PC-3 (cell line): ENCODE data around the gene ATP5ME. TPM values are rescaled to one million over a fixed set of nuclear protein-coding genes. Genes with fewer than 3 reads are reported as not detected.

Experiments
- ATAC-seq: fragments of 200-7000 bp; cut with Tn5 transposase; 2 replicates; pipeline ENCODE4 v1.9.1; 2020; ENCODE audit warnings: mild to moderate bottlenecking, moderate library complexity
- BruUV-seq: library from RNA; stranded (reverse); fragments of 400-500 nt; replicated peaks from 2 replicates; lab custom pipeline; 2021; lab: Mats Ljungman, UMichigan
- CTCF ChIA-PET: fragments of 300-600 bp; sonication (Branson Sonifier 250); formaldehyde crosslinking; loops from one replicate; lab custom pipeline; 2022; ENCODE audit warnings: antibody characterized with exemption; lab: Charles Lee
- POLR2A ChIA-PET: fragments of 300-600 bp; sonication (Branson Sonifier 250); formaldehyde crosslinking; loops from one replicate; lab custom pipeline; 2022; ENCODE audit warnings: antibody characterized with exemption; ENCODE audit not compliant: unreplicated experiment; lab: Charles Lee
- DNase-seq: peaks from one replicate; pipeline ENCODE4 v3.0.0-alpha.2; 2015
- H2AFZ ChIP-seq: fragments of 300-600 bp; sonication (generic); 2 replicates; pipeline ENCODE4 v1.6.0; 2016; ENCODE audit warnings: antibody characterized with exemption, low read length
- H3F3A ChIP-seq: fragments of 300-600 bp; sonication (generic); one replicate; pipeline ENCODE4 v1.6.0; 2017; ENCODE audit warnings: antibody characterized with exemption, low read length, control low read depth, mild to moderate bottlenecking; ENCODE audit not compliant: unreplicated experiment
- H3K27ac ChIP-seq: fragments of 300-600 bp; sonication (generic); 2 replicates; pipeline ENCODE4 v1.5.1; 2016; ENCODE audit warnings: mild to moderate bottlenecking, low read length
- H3K27me3 ChIP-seq: fragments of 300-600 bp; sonication (generic); 2 replicates; pipeline ENCODE4 v1.6.1; 2016; ENCODE audit warnings: low read length, mixed read lengths
- H3K36me3 ChIP-seq: fragments of 300-600 bp; sonication (generic); 2 replicates; pipeline ENCODE4 v1.6.1; 2016; ENCODE audit warnings: low read depth, mixed run types, low read length, mixed read lengths
- H3K4me1 ChIP-seq: fragments of 300-600 bp; sonication (generic); 2 replicates; pipeline ENCODE4 v1.5.1; 2016; ENCODE audit warnings: low read length; ENCODE audit not compliant: insufficient read depth
- H3K4me2 ChIP-seq: fragments of 300-600 bp; sonication (generic); 2 replicates; pipeline ENCODE4 v1.6.0; 2016; ENCODE audit warnings: low read length
- H3K4me3 ChIP-seq: fragments of 300-600 bp; sonication (generic); 2 replicates; pipeline ENCODE4 v1.5.1; 2016; ENCODE audit warnings: mild to moderate bottlenecking, low read length, mixed read lengths
- H3K79me2 ChIP-seq: fragments of 300-600 bp; sonication (generic); 2 replicates; pipeline ENCODE4 v1.6.1; 2017; ENCODE audit warnings: low read length, mixed read lengths
- H3K9ac ChIP-seq: fragments of 300-600 bp; sonication (generic); 2 replicates; pipeline ENCODE4 v1.6.0; 2016; ENCODE audit warnings: mild to moderate bottlenecking, low read length
- H3K9me2 ChIP-seq: fragments of 300-600 bp; sonication (generic); replicated peaks from 2 replicates; pipeline ENCODE4 v1.6.1; 2016; ENCODE audit warnings: mixed run types, low read length, mixed read lengths
- H3K9me3 ChIP-seq: fragments of 300-600 bp; sonication (generic); 2 replicates; pipeline ENCODE4 v1.6.1; 2016; ENCODE audit warnings: low read length, mixed read lengths
- H4K20me1 ChIP-seq: fragments of 300-600 bp; sonication (generic); 2 replicates; pipeline ENCODE4 v1.6.1; 2016; ENCODE audit warnings: low read length, mixed read lengths
- EZH2 ChIP-seq: fragments of 300-600 bp; sonication (generic); IDR thresholded peaks from one replicate; pipeline ENCODE4 v1.6.1; 2017; ENCODE audit warnings: antibody characterized with exemption, mild to moderate bottlenecking, low read length; ENCODE audit not compliant: unreplicated experiment
- EZH2phosphoT487 ChIP-seq: fragments of 300-600 bp; sonication (generic); IDR thresholded peaks from 2 replicates; pipeline ENCODE4 v1.6.1; 2018; ENCODE audit warnings: mild to moderate bottlenecking, antibody characterized with exemption, low read length, borderline replicate concordance
- intact Hi-C: fragments of 100-400 bp; cut with micrococcal nuclease; formaldehyde crosslinking; loops from 2 replicates; pipeline ENCODE4 v1.9.0; 2023
- total RNA-seq: library from RNA; depleted of rRNA; stranded (reverse); fragments of >200 nt; gene quantifications from 2 replicates; pipeline ENCODE4 v1.2.3, GENCODE V29; 2014
- TF ChIP-seq, protein P1 (sequence below): fragments of 300-600 bp; sonication (generic); conservative IDR thresholded peaks from 2 replicates; pipeline ENCODE4 v1.5.1; 2017; ENCODE audit warnings: antibody characterized with exemption, low read depth, mild to moderate bottlenecking, low read length

Gene ATP5ME
- total RNA-seq, 1 experiment from 2014 or later, result 579 TPM

DNA sequence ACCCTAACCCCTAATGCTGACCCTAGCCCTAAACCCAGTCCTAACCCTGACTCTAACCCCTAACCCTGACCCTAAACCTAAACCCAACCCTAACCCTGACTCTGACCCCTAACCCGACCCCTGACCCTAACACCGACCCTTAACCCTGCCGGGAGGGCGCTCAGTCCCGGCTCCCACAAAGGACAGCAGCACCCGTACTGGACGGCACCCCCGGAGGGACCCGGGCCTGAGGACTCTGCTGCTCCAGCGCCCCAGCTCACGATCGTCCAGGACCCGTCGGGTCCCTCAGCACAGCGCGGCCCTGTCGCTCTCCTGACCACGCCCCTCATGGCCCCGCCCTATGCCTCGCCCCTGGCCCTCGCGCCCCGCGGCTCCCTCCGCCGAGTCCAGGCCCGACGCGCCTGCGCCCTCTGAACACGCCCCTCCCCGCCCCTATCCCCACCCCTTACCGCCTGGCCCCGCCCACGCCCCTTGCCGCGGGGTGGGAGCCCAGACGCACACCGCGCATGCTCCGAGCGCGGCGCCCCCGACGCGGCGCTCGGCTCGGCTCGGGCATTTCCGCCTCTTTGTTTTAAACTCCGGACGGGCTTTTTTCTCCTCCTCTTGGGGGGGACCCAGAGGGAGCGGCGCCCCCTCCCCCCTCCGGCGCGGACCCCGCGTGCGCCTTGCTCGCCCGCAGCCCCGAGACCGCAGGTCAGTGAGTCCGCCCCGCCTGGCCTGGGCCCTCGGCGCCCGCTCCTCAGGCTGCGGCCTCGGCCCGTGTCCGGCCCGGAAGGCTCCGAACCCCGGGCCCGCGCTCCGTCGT is 31.4 kb upstream of the ATP5ME start, which contains the start of gene PCGF3:
Gene PCGF3 (plus strand): TSS at position 555 of the 805 bp plus-strand sequence. CDS start 27,849 bp downstream, outside the sequence.
- intact Hi-C loops, result no loop called here
- H3K4me3 ChIP-seq, result peak within 1 kb of the TSS; percentile 85
- POLR2A ChIA-PET, result no interaction called here

DNA sequence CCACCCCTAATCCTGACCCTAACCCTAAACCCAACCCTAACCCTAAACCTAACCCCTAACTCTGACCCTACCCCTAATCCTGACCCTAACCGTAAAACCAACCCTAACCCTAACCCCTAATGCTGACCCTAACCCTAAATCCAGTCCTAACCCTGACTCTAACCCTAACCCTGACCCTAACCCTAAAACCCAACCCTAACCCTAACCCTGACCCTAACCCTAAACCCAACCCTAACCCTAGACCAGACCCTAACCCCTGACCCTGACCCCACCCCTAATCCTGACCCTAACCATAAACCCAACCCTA is 30.8 kb upstream of the ATP5ME start:
- Histone ChIP-seq H2AFZ (peak overlapping the region; percentile 71; the same call in 1 of the 2 replicates), H3K4me3 (peak overlapping the region; percentile 65; the same call in 1 of the 2 replicates), H4K20me1 (no peaks in the 10 kb centered on the region), H3K9me2 (no peaks in the 10 kb centered on the region), H3K27ac (no peak overlapping the region), H3K36me3 (no peaks in the 10 kb centered on the region), H3F3A (no peaks in the 10 kb centered on the region), H3K27me3 (no peaks in the 10 kb centered on the region), H3K9ac (no peak overlapping the region), H3K9me3 (no peaks in the 10 kb centered on the region), H3K4me1 (no peaks in the 10 kb centered on the region), H3K4me2 (peak overlapping the region; percentile 80), H3K79me2 (peaks cover 40% of the 10 kb centered on the region)
- TF ChIP-seq EZH2phosphoT487 (no peak), EZH2 (no peak)
- TF ChIP-seq, protein P1, sequence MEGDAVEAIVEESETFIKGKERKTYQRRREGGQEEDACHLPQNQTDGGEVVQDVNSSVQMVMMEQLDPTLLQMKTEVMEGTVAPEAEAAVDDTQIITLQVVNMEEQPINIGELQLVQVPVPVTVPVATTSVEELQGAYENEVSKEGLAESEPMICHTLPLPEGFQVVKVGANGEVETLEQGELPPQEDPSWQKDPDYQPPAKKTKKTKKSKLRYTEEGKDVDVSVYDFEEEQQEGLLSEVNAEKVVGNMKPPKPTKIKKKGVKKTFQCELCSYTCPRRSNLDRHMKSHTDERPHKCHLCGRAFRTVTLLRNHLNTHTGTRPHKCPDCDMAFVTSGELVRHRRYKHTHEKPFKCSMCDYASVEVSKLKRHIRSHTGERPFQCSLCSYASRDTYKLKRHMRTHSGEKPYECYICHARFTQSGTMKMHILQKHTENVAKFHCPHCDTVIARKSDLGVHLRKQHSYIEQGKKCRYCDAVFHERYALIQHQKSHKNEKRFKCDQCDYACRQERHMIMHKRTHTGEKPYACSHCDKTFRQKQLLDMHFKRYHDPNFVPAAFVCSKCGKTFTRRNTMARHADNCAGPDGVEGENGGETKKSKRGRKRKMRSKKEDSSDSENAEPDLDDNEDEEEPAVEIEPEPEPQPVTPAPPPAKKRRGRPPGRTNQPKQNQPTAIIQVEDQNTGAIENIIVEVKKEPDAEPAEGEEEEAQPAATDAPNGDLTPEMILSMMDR, result no peak
- BruUV-seq, result no TSS peak
- POLR2A ChIA-PET, result no interaction called here
- CTCF ChIA-PET, result interaction anchor here (1.0 kb wide), 1 partner anchor 36 kb away, joined by 5 read pairs; no protein-coding TSS in a partner anchor
- no peak for ATAC-seq
- DNase-seq, result no peak
- intact Hi-C loops, result no loop called here

More for the DNA sequence above, 31.4 kb upstream of the ATP5ME start, which contains the start of gene PCGF3:
- Histone ChIP-seq H3K79me2 (peaks cover 45% of the 10 kb centered on the region), H3K4me2 (peak within 1 kb of the TSS; percentile 86), H3K9me3 (no peaks in the 10 kb centered on the region), H3F3A (no peaks in the 10 kb centered on the region), H3K27me3 (no peaks in the 10 kb centered on the region), H3K9me2 (no peaks in the 10 kb centered on the region), H2AFZ (peak within 1 kb of the TSS; percentile 77; the same call in 1 of the 2 replicates), H4K20me1 (no peaks in the 10 kb centered on the region), H3K4me1 (no peaks in the 10 kb centered on the region), H3K9ac (peak within 1 kb of the TSS; percentile 99), H3K27ac (no peak within 1 kb of the TSS), H3K36me3 (no peaks in the 10 kb centered on the region)
- peak; percentile 89 for DNase-seq
- BruUV-seq, result no TSS peak
- peak; percentile 96 for ATAC-seq
- CTCF ChIA-PET, result interaction anchor here (1.0 kb wide), 1 partner anchor 35 kb away, joined by 5 read pairs; no protein-coding TSS in a partner anchor
- TF ChIP-seq, protein P1, result no peak
- TF ChIP-seq EZH2phosphoT487, result no peak
